HepG2 (cell line): ENCODE measurements around the gene NCMAP. TPM values are rescaled to one million over a fixed set of nuclear protein-coding genes. Genes with fewer than 3 reads are reported as not detected.

Experiments
- BCL6 ChIP-seq: IDR thresholded peaks from 2 replicates; pipeline ENCODE4 v1.6.1; 2016; ENCODE audit warnings: missing genetic modification reagents, missing compliant biosample characterization
- BRF2 ChIP-seq: sonication (generic); formaldehyde crosslinking; IDR thresholded peaks from 2 replicates; pipeline ENCODE4 v1.8.1; 2022; ENCODE audit warnings: mild to moderate bottlenecking, missing genetic modification reagents
- CBX5 ChIP-seq: sonication (generic); formaldehyde crosslinking; IDR thresholded peaks from 2 replicates; pipeline ENCODE4 v1.4.0; 2020; ENCODE audit warnings: missing genetic modification reagents, borderline replicate concordance
- CERS6 ChIP-seq: sonication (generic); formaldehyde crosslinking; IDR thresholded peaks from 2 replicates; pipeline ENCODE4 v1.5.0; 2020; ENCODE audit warnings: missing genetic modification reagents
- FOSL2 ChIP-seq: sonication (generic); formaldehyde crosslinking; IDR thresholded peaks from 2 replicates; pipeline ENCODE4 v1.4.0; 2020; ENCODE audit warnings: missing genetic modification reagents
- FOXO1 ChIP-seq: sonication (generic); formaldehyde crosslinking; IDR thresholded peaks from 2 replicates; pipeline ENCODE4 v1.4.0; 2020; ENCODE audit warnings: missing genetic modification reagents
- MXD1 ChIP-seq: sonication (generic); formaldehyde crosslinking; IDR thresholded peaks from 2 replicates; pipeline ENCODE4 v1.4.0; 2020; ENCODE audit warnings: mild to moderate bottlenecking, missing genetic modification reagents
- MXI1 ChIP-seq: IDR thresholded peaks from 3 replicates; pipeline ENCODE4 v1.6.1; 2012; ENCODE audit warnings: low read depth, low read length, inconsistent platforms, borderline replicate concordance
- NR2F1 ChIP-seq, 2 experiments: fragments of 450-650 bp in 1 of 2; formaldehyde crosslinking in 1 of 2; IDR thresholded peaks; 2 replicates each; pipeline versions ENCODE4 v1.5.0 to v1.6.1; 2016 to 2020; ENCODE audit warnings: mild to moderate bottlenecking in 1 of 2, missing compliant biosample characterization in 1 of 2, missing genetic modification reagents in 1 of 2, moderate library complexity in 1 of 2
- RELA ChIP-seq: sonication (generic); formaldehyde crosslinking; IDR thresholded peaks from 2 replicates; pipeline ENCODE4 v1.4.0; 2020; ENCODE audit warnings: missing genetic modification reagents
- SNAPC4 ChIP-seq: sonication (generic); formaldehyde crosslinking; IDR thresholded peaks from 2 replicates; pipeline ENCODE4 v1.4.0; 2020; ENCODE audit warnings: mild to moderate bottlenecking, missing genetic modification reagents
- YY1 ChIP-seq: IDR thresholded peaks from 2 replicates; pipeline ENCODE4 v1.6.1; 2011; ENCODE audit warnings: low read length, low read depth, moderate library complexity, mild to moderate bottlenecking; ENCODE audit not compliant: insufficient read depth, insufficient replicate concordance
- ZBTB20 ChIP-seq: sonication (generic); formaldehyde crosslinking; IDR thresholded peaks from 2 replicates; pipeline ENCODE4 v1.8.1; 2023; ENCODE audit warnings: missing genetic modification reagents, low read depth, mild to moderate bottlenecking, borderline replicate concordance
- ZBTB3 ChIP-seq: sonication (generic); formaldehyde crosslinking; IDR thresholded peaks from 2 replicates; pipeline ENCODE4 v1.4.0; 2020; ENCODE audit warnings: low read depth, mild to moderate bottlenecking, moderate library complexity, missing genetic modification reagents, borderline replicate concordance
- ZNF543 ChIP-seq: sonication (generic); formaldehyde crosslinking; IDR thresholded peaks from 2 replicates; pipeline ENCODE4 v1.4.0; 2020; ENCODE audit warnings: mild to moderate bottlenecking, missing genetic modification reagents
- ZNF615 ChIP-seq: sonication (generic); formaldehyde crosslinking; IDR thresholded peaks from 2 replicates; pipeline ENCODE4 v1.5.0; 2020; ENCODE audit warnings: mild to moderate bottlenecking, missing genetic modification reagents, borderline replicate concordance
- ZNF691 ChIP-seq: sonication (generic); formaldehyde crosslinking; IDR thresholded peaks from 2 replicates; pipeline ENCODE4 v1.4.0; 2020; ENCODE audit warnings: missing genetic modification reagents, low read depth, mild to moderate bottlenecking, borderline replicate concordance
- polyA plus RNA-seq, 8 experiments: library from polyadenylated mRNA; depleted of rRNA in 3 of 8; stranded (reverse) in 7 of 8; unstranded in 1 of 8; fragments of >200 nt; fragmentation: Illumina TruSeq in 4 of 8; extraction: Trizol in 4 of 8; gene quantifications; 2 replicates each; pipeline versions ENCODE4 v1.2.1 to v1.2.3, GENCODE V29; 2011 to 2016; ENCODE audit warnings: low read depth in 4 of 8, missing spikeins in 1 of 8, mixed read lengths in 1 of 8; ENCODE audit not compliant: insufficient read depth in 1 of 8
- total RNA-seq, 5 experiments: library from RNA; depleted of rRNA; stranded (reverse); fragments of >200 nt; fragmentation: Illumina TruSeq; extraction: Trizol; gene quantifications; 2 replicates each; pipeline ENCODE4 v1.2.3, GENCODE V29; 2016; ENCODE audit warnings: low read depth in 1 of 5

Gene NCMAP
- total and polyA plus RNA-seq, 2 of the 13 experiments (the other 11 are each of a cell fraction or from before 2014, with no cell fraction given): 2.7 to 20.0 TPM

GRCh38 chr1:24586970-24587820 is 31.3 kb downstream of the NCMAP start (continued):
- TF ChIP-seq SNAPC4: no peak
- TF ChIP-seq ZBTB20 (CRISPR knock-in tag): no peak
- TF ChIP-seq MXI1: no peak
- TF ChIP-seq CBX5 (CRISPR knock-in tag): no peak
- no peak for TF ChIP-seq ZNF691
- TF ChIP-seq YY1: no peak
- no peak for TF ChIP-seq BCL6
- TF ChIP-seq ZNF543 (CRISPR knock-in tag): no peak
- TF ChIP-seq NR2F1 (CRISPR knock-in tag; IDR thresholded peaks at IDR 0.05): 0 out of 4 replicates have a peak, but pooled peaks of 1 of the 2 experiments have one; percentile 36
- TF ChIP-seq ZBTB3 (CRISPR knock-in tag): no peak
- TF ChIP-seq FOXO1 (CRISPR knock-in tag): peak; percentile 45; the same call in 1 of the 2 replicates
- 0 out of 2 replicates have a peak, but pooled peaks have one; percentile 7 for TF ChIP-seq FOSL2 (CRISPR knock-in tag)
- no peak for TF ChIP-seq MXD1 (CRISPR knock-in tag)
- TF ChIP-seq ZNF615: no peak
- TF ChIP-seq BRF2 (CRISPR knock-in tag): no peak
- no peak for TF ChIP-seq CERS6 (CRISPR knock-in tag)
- no peak for TF ChIP-seq RELA (CRISPR knock-in tag)
